Sigmoid colon (tissue), 4 donors: ENCODE data around the gene CRELD2.

Experiments
- CTCF ChIP-seq, 4 experiments: fragments of 450-650 bp in 3 of 4; fragments of 200-600 bp in 1 of 4; IDR thresholded peaks; one replicate each; pipeline ENCODE4 v1.5.1; 2016 to 2019; ENCODE audit warnings: antibody characterized with exemption in 4 of 4, mild to moderate bottlenecking in 3 of 4, moderate library complexity in 2 of 4
- EP300 ChIP-seq, 4 donors: sonication (generic); formaldehyde crosslinking; IDR thresholded peaks; one replicate each; pipeline ENCODE4 v1.6.1; 2017; ENCODE audit warnings: antibody characterized with exemption in 4 of 4
- POLR2A ChIP-seq, 2 donors: fragments of 450-650 bp; IDR thresholded peaks; one replicate each; pipeline ENCODE4 v1.6.1; 2016; ENCODE audit warnings: antibody characterized with exemption in 2 of 2, mild to moderate bottlenecking in 2 of 2, moderate library complexity in 2 of 2
- POLR2AphosphoS5 ChIP-seq, 4 donors: sonication (generic); formaldehyde crosslinking; IDR thresholded peaks; one replicate each; pipeline ENCODE4 v1.6.1; 2017; ENCODE audit warnings: antibody characterized with exemption in 4 of 4

GRCh38 chr22:49906071-49906798 lies 12.2 kb upstream of the CRELD2 start:
- TF ChIP-seq POLR2A (IDR thresholded peaks at IDR 0.05) (no peak), CTCF (IDR thresholded peaks at IDR 0.05) (no peak), EP300 (IDR thresholded peaks at IDR 0.05) (no peak), POLR2AphosphoS5 (IDR thresholded peaks at IDR 0.05) (no peak)
